COR-L47 (cell line): ENCODE results near the gene MTA3.
"Not testable (repeated sequence)": the region's sequence is repeated elsewhere in the genome, so short reads cannot be mapped to it uniquely, and the experiment has no call there.

Source experiments
- DNase-seq: peaks from one replicate; lab custom pipeline; 2025; lab: John Stamatoyannopoulos, UW

The MTA3 gene

GRCh38 chr2:42663828-42664227, 95.4 kb downstream of the MTA3 start:
- no peak for DNase-seq

DNA sequence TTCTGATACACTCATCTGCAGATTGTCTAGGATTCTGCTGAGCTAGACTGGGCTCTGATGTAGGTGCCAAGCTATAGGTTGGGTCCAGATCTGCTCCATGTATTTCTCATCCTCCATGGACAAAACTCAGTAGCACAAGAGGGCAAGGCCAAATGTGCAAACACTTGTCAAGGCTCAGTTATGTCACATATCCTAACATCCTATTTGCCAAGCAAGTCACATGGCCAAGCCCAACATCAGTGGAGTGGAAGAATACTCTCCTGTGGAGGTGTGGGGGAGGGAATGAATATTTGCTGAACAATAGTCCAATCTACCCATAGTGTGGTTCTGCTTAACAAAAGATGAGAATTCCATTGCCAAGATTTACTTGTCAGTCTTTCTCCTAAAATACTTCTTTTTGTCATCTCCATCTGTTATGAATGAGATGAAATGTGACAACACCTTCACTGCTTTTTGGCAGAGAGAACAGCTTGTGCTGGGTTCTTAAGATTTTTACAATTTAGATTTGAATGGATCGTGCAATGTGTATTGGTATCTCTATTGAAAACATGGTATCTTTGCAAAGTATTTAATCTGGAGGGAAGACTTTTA, 105.7 kb downstream of the MTA3 start:
- DNase-seq: no peak

DNA sequence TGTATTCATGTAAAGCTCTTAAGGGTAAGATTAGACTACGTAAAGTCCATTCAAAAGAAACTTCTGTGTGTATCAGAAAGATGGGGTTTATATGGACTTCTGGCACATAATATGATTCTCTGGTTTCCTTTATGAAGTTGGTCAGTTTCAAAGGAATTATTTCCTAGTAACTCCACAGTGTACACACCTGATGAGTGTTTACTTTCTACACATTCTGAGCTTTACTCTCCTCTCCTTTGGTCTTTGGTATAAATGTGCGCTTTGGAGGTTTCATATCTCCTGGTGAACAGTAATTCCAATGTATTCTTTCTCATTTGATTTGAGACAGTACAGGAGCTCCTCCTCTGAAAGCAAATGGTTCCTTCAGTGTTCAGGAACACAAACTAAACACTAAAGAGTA, 107.4 kb downstream of the MTA3 start:
- DNase-seq: no peak

- no peak for DNase-seq
Measured at GRCh38 chr2:42685303-42685702, 116.9 kb downstream of the MTA3 start.

GRCh38 chr2:42693013-42693615, 124.7 kb downstream of the MTA3 start:
- no peak for DNase-seq

DNA sequence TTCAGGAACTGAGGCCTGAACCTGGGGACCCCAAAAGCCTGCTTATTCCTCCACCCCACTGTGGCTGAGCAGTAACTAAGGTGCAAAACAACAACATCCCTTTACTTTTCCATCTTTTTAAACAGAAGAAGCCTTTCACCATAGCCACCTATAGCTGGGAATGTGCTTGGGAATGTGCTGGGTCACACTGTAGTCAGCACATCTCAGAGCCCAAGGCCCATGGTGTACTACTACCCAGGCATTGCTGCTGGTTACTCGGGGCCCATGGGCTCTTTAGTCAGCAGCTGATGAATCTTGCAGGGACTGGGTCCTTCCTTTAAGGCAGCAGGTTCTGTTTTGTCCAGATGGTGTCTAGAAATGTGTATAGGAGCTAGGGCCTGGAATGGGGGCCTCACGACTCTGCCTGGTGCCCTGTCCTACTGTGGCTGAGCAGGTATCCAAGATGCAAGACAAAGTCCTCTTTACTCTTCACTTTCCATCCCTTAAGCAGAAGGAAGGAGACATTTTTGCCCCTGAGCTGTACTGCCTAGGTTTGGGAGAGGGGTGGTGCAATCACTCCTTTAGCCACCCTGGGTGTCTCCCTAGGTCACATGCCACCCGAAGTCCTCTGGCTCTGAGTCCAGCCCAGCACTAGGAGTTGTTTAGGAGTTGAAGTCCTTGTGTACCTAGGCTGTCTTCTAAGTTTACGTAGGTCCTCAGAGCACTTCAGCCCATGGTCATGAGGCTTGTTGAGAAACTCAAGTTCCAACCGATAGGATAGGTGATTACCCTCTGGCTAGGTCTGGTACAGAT, 125.5 kb downstream of the MTA3 start:
- DNase-seq: no peak

DNA sequence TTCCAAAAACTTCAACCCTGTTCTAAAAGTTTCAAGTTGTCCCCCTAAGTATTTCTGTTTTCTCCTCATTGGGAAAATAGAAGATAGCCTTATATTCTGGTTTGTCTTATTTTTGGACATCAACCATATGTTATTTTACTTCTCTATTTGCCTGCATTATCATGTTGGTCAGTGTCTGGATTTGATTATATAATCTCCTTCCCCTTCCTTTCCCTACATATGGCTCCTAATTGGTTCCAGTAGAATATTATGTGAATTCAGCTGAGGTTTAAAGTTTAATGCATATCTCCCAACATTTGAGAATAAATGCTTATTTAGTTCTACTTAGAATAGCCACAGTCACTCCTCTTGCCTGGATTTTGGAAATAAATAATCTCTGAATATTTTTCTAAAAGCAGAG, 128.6 kb downstream of the MTA3 start:
- DNase-seq: no peak

DNA sequence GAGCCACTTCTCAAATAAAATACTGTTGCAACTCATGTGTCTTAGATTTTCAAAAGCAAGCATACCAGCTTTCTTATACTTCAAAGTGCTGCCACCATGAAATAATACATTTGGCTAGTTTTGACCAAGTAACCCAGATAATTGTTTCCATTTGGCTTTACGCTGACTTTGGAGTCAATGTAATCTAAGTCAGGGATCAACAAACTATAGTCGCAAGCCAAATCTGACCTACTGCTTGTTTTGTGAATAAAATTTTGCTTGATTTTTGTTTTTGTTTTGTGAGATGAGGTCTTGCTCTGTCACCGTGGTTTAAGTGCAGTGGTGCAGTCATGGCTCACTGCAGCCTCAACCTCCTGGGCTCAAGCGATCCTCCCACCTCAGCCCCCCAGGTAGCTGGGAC, 130.5 kb downstream of the MTA3 start:
- no peak for DNase-seq

DNA sequence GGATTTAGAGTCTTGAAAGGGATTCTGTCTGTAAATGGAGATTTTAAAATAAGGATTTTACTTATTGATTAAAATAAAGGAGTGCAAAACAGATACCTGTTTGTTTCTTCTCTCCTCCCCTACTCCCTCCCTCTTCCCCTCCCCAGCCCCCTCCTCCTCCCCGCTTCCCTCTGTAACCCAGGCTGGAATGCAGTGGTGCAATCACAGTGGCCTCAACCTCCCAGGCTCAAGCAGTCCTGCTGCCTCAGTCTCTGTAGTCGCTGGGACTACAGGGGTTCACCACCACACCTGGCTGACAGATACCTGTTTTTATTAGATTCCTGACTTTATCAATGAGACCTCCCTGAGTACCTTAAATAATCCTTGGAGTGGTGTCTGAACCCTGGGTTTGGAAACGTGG, 138.4 kb downstream of the MTA3 start:
- no peak for DNase-seq

GRCh38 chr2:42708179-42708578, 139.7 kb downstream of the MTA3 start:
- no peak for DNase-seq

DNA sequence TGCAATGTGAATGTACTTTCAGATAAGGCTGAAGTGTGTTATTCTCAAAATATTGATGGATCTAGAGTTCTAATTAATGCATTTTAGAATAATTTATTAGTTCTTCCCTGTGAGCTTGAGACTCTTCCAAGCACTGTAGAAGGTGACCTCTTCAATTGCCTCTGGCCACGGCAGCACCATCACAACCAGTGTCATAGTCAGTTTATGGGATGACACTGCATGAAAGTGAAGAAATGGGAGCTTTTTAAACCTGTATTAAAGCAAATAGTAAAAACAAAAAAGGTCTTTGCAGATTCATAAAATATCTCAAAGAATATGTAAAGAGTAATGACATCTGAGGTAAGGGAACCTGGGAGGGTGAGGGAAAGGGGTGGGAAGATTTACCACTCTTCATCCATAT, 143.5 kb downstream of the MTA3 start:
- DNase-seq: no peak

- no peak for DNase-seq
Measured at GRCh38 chr2:42712934-42713333, 144.5 kb downstream of the MTA3 start.

- DNase-seq: no peak
Measured at GRCh38 chr2:42713920-42714319, 145.5 kb downstream of the MTA3 start.

DNA sequence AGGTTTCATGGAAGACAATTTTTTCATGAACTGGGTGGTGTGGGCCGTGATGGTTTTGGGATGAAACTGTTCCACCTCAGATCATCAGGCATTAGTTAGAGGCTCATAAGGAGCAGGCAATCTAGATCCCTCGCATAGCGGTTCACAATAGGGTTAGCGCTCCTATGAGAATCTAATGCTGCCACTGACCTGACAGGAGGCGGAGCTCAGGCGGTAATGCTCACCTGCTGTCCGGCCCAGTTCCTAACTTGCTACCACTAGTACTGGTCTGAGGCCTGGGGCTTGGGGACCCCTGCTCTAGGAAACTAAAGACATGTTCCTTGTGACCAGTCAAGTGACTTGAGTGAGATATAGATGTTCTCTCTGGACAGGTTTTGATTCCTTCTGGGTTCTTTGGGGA, 146.3 kb downstream of the MTA3 start:
- no peak for DNase-seq

GRCh38 chr2:42721898-42722297, 153.5 kb downstream of the MTA3 start:
- no peak for DNase-seq

DNA sequence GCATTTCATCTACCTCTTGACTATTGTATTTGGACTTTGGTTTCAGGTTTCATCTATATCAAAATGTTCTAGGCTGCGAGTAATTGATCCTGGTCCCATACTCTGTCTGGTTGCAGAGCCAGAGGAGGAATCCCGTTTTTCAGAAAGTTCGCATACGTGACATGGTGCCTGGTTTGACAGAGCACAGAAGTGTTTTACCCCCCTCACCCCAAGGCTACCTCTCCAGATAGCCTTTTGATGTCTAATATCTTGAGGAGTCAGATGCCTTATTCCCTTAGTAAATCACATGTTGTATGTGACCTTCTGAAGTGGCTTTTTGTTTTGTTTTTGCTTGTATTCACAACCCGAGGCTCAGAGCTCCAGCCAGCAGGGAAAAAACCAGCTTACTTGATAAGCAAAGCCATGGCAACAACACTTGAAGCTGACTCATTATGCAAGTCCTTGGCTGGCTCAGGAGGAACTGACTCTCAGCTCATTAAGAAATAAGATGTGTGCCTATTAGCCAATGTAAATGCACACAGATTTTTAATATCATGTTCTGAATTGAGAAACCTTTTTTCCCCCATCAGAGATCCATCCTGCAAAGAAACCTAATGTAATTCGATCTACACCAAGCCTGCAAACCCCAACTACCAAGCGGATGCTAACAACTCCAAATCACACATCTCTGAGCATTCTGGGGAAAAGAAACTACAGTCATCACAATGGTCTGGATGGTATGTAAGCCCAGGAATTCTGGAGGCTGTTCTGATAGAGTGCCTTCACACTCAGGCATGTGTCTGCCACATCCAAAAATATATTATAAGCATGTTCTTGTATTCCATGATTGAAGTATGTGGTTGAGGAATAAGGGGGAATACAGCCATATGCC, 154.1 kb downstream of the MTA3 start:
- DNase-seq: peak; percentile 4

GRCh38 chr2:42723465-42723864, 155.0 kb downstream of the MTA3 start:
- DNase-seq: no peak

DNA sequence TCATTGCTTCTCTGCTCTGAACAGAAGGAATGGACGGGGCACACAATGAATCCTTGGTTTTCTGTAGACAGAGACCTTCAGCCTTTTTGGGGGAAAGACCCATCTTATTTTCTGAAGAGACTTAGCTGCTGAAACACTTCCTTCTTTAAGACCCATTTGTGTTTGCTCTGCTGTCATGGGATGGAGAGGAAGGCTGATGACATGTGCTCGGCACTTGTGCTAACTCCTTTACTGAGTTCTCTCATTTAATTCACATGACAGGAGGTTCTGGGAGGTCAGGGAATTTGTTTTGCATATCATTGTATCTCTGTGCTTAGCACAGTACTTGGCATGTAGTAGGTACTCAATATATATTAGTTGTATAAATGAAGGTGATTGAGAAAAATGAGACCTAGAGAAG, 156.5 kb downstream of the MTA3 start:
- no peak for DNase-seq

- no peak for DNase-seq
Measured at GRCh38 chr2:42725657-42726056, 157.2 kb downstream of the MTA3 start.

DNA sequence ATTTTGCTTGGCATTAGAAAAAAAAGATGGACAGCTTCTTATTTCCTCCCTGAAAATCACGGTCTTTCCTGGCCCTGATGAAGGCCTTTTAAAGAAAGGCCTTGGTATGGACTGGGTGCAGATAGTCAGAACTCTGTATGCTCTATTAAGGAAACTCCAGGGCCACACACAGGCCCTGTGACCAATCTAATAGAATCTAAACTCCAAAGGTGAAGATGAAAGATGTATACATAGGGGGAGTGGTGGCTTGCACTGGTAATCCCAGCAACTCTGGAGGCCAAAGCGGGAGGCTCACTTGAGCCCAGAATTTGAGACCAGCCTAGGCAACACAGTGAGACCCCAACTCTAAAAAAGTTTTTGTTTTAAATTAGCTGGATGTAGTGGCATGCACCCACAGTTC, 158.2 kb downstream of the MTA3 start:
- no peak for DNase-seq

DNA sequence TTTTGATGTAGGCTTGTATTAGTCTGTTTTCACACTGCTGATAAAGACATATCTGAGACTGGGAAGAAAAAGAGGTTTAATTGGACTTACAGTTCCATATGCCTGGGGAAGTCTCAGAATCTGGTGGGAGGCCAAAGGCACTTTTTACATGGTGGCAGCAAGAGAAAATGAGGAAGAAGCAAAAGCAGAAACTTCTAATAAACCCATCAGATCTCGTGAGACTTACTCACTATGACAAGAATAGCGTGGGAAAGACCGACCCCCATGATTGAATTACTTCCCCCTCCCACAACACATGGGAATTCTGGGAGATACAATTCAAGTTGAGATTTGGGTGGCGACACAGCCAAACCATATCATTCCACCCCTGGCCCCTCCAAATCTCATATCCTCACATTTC, 162.9 kb downstream of the MTA3 start:
- not testable (repeated sequence) for DNase-seq

DNA sequence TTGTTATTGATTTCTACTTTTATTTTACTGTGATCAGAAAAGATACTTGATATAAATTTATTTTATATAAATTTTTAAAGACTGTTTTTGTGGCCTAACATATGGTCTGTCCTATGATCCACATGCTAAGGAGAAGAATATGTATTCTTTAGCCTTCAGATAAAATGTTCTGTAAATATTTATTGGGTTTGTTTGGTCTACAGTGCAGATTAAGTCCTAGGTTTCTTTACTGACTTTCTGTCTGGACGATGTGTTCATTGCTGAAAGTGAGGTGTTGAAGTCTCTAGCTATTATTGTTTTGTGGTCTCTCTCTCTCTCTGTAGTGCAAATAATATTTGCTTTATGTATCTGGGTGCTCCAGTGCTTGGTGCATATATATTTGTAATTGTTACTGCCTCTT, 165.4 kb downstream of the MTA3 start:
- DNase-seq: no peak
